HTERT RPE-1 (cell line): ENCODE data around the gene ADAM30.

Experiments
- in situ Hi-C: fragments of 300-500 bp; cut with MboI; formaldehyde crosslinking; loops from 4 replicates; pipeline ENCODE4 v1.14.3; 2020; ENCODE audit warnings: low sequenced_read_pairs

ADAM30 gene

DNA sequence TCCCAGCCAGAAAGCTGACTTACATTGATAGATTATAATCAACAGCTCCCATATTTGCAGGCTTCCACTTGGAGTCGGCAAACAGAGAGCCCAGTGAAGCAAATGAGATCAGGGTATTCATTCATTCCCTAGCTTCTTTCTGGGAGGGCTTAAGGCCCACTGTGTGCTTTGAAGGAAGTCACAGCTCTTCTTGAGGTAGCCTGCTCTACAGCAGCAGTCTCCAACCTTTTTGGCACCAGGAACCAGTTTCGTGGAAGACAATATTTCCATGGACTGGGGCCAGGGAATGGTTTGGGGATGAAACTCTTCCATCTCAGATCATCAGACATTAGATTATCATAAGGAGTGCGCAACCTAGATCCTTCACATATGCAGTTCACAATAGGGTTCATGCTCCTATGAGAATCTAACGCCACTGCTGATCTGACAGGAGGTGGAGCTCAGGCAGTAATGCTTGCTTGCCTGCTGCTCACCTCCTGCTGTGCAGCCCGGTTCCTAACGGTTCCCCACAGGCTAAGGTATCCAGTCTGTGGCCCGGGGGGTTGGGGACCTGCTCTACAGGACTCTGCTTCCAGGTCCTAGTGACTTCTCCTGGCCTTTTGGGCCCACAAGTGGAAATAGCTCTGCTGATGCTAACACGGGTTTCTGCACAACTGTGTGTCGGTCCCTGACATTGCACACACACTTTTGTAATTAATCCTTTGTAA, 13.7 kb upstream of the ADAM30 start:
- in situ Hi-C loops = no loop called here

DNA sequence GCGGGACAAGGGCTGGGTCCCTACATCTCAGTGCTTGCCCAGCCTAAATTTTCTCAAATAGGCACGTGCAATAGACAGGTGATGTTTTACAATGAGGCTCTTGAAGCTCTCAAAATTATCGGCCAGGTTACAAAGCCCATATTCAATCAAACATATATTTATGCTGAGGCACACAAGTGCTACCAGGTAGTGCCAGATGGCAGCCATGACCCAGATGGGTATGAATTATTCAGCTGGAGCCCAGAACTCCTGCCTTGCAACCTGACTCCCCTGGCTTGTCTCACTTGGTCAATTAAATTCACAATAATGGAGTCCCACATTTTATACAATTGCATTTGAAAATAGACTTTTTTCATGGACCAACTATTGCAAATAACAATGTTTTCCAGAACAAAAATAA, 12.3 kb upstream of the ADAM30 start:
- in situ Hi-C loops = no loop called here

DNA sequence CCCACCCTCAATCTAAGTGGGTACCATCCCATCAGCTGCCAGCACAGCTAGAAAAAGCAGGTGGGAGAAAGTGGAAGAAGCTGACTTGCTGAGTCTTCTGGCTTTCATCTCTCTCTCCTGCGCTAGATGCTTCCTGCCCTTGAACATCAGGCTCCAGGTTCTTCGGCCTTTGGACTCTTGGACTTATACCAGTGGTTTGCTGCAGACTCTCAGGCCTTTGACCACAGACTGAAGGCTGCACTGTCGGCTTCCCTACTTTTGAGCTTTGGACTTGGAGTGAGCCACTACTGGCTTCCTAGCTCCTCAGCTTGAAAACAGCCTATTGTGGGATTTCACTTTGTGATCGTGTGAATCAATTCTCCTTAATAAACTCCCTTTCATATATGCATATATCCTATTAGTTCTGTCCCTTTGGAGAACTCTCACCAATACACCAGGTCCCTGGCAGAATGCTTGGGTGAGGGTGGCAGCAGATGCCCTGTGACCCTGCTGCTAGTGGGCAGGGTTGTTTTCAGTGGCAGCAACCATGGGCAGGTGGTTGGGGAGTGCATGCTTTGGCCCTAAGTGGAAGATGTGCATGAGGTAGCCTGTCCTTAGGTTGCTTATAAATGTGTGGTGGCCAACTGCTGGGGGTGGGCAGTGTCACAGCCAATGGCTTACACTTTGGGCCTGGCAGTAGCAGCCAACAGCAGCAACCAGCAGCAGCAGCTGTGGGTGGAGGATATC, 10.8 kb upstream of the ADAM30 start:
- in situ Hi-C loops = no loop called here

DNA sequence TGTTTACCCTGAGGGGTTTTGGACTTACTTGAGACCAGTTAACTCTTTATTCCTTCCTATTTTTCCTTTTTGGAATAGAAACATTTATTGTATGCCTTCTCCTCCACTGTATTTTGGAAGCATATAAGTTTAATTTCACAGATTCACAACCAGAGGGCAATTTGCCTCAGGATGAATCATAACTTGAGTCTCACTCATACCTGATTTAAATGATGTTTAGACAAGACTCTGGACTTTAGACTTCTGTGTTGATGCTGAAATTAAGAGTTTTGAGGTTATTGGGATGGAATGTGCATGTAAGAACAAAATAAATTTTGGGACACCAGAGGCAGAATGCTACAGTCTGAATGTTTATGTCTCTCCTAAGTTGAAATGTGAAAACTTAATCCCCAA, 7.1 kb upstream of the ADAM30 start:
- in situ Hi-C loops = no loop called here

DNA sequence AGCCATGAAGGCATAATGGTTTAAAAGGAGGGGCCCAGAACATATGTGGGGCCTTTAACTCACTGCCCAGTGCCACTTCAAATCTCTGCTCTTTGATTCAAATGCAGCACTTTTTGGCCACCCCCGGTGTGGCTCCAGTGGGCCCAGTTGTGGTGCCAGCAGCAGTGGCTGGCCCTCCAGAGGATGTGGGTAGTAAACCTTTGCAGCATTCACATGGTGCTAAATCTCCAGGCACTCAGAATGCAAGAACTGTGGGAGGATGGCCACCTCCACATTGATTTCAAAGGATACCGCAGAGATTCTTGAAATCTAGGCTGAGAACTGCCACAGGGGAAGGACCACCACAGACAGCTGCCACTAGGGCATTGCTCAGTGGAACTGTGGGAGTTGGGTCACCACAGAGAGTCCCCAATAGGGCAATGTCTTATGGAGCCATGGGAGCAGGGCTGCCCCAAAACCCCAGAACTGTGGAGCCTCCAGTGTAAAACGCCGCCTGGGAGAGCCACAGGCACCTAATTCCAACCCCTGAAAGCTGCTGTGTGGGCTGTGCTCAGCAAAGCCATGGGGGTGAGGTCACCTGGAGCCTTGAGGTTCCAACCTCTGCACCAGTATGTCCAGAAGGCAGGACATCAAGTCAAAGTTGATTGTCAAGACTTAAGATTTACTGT, 6.6 kb upstream of the ADAM30 start:
- in situ Hi-C loops = no loop called here

DNA sequence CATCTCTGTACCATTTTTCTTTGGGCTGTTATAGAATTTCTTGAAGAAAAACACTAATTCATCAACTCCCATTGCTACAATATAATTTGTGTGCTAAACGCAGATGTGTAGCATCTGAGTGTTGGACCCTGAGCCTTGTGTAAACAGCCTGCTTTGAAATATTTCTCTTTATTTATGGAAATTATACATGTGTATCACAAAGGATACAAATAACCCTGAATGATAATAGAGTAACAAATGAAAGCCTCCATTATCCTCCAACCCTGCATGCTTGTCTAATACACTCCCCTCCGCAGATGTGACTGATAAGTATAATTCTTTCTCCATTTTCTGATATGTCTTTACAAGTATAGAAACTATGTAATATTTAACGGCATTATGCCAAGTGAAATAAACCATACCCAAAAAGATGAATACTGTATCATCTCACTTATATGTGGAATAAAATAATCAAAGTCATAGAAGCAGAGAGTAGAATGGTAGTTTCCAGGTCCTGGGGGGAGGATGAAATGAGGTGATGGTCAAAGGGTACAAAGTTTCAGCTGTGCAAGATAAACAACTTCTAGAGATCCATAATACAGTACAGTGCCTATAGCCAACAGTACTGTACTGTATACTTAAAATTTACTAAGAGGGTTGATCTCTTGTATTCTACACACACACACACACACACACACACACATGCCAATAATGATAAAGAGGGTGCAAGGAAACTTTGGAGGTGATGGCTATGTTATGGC, 2.8 kb upstream of the ADAM30 start:
- in situ Hi-C loops = no loop called here

DNA sequence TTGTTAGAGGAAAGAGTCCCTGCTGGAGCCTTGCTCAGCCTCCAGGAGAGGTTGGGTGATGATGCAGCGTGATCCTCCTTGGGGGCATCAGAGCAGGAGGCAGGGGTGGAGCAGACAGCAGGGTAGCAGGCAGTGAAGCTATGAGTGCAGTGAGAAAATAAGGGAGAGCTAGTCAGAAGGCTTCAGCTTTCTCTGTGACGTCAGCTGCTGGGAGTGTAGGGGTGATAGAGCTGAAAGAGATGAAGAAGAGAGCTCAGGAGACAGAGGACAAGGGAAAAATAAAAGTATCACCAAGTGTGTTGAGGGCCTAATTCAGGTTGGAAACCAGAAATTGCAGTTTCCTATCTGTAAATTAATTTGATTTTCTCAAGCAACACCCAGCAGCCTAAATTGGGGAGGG, 2.2 kb upstream of the ADAM30 start:
- in situ Hi-C loops = no loop called here

DNA sequence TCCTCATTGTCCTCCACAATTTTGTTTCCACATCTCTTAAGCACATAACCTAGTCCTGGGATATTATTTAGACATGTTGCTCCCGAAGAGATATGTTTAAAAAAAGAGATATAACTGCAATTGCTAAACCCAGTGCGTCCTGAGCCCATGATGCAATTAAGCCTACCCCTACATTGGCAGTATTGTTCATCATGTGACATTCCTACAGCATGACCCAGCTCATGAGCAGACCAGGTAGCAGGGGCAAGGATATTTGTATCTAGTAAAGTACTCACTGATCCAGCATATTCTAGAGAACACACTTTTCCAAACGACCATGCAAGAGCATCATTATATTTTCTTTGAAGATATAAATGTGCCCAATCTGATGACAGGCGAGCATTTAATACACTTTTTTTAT, 1.2 kb downstream of the ADAM30 start:
- in situ Hi-C loops = no loop called here

DNA sequence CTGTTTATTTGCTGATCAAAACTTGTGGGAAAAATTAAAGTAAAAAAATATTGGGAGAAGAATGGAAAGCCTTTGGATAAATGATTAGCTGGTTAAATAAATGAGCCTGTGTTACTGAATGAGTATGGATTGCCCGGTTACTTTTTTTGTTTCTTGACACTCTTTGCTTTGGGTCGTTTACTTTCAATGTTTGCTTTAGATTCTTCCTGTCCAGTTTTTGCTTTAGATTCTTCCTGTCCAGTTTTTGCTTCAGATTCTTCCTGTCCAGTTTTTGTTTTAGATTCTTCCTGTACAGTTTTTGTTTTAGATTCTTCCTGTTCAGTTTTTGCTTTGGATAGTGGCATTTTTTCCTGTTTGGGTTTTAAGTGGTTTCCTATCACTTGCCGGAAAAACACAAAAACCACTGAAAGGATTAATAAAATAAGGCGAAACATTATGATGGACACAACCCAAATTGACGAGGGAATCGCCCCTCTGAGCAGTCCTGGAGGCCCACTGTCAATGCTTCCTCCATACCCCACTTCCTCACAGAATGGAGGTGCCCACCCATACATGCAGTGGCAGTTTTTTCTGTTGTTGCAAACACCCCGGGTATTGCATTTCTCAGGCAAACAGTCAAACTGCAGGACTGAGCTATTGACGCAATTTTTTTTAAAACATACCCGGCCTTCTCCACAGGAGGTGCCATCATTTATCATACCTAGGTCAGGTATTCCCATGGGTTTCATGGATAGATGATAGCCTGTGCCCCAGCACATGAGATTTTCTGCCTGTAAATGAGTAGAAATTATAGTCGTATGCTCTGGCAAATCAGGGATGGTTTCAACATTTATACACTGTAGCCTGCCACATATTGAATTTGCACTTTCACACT, 2.3 kb downstream of the ADAM30 start:
- in situ Hi-C loops = no loop called here

DNA sequence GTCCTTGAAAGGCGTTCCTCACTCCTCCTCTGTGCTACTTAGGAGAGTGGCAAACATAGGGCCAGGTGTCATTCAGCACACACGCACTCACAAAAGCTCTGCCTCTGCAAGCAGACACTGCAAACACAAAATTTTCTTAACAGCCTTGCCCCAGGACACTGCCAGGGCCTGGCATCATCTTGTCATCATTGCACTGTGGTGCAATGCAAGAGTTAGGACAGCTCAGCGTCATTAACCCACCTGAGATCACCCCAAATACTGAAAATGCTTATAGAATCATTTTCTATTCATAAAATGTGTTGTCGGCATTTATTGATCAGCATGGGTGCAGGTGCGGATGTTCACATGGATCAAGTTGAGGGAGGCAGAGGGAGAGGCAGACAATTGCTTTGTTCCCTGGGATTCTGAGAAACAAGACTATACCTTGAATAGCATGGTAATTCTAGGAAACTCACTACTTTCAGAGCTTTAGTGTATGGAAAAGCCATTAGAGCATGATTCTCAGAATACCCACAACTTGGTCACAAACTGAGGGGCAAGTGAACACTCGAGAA, 3.0 kb downstream of the ADAM30 start:
- in situ Hi-C loops = no loop called here

DNA sequence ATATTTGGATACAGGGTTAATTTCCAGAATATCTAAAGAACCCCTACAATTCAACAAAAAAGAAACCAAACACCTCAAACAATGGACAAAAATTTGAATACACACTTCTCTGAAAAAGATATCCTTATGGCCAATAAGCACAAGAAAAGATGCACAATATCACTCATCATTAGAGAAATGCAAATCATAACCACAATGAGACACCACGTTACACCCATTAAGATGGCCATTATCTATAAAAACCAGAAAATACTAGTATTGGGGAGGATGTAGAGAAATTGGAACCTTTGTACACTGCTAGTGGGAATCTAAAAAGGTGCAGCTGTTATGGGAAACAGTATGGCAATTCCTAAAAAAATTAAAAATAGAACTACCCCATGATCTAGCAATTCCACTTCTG, 4.9 kb downstream of the ADAM30 start:
- in situ Hi-C loops = no loop called here

DNA sequence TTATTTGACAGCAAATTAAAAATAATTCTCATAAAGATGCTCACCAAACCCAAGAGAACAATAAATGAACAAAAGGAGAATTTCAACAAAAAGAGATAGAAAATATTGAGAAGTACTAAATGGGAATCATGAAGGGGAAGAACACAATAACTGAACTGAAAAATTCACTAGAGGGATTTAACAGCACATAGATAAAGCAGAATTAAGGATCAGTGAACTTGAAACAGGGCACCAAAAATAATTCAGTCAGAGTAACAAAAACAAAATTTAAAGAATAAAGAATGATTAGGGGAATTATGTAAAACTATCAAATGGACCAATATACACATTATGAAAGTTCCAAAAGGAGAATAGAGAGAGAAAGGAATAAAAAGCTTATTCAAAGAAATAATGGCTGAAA, 7.8 kb downstream of the ADAM30 start:
- in situ Hi-C loops = no loop called here

DNA sequence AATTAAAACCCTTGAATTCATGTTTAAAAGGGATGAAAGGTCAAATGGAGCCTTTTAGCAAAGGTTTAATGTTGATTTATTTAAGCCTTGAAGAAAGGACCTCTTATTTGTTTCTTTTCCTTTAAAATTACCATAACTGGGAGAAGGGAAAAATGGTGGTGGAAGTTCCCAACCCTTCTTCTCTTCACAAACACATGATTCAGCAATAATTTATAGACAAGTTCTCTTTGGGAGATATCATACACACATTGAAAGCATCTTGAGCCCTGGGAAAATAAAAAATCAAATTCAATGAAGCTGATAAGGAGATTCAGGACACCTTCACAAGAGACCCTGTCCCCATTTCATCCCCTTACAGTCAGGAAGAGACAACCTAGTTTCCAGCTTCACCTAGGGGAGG, 8.9 kb downstream of the ADAM30 start:
- in situ Hi-C loops = no loop called here

DNA sequence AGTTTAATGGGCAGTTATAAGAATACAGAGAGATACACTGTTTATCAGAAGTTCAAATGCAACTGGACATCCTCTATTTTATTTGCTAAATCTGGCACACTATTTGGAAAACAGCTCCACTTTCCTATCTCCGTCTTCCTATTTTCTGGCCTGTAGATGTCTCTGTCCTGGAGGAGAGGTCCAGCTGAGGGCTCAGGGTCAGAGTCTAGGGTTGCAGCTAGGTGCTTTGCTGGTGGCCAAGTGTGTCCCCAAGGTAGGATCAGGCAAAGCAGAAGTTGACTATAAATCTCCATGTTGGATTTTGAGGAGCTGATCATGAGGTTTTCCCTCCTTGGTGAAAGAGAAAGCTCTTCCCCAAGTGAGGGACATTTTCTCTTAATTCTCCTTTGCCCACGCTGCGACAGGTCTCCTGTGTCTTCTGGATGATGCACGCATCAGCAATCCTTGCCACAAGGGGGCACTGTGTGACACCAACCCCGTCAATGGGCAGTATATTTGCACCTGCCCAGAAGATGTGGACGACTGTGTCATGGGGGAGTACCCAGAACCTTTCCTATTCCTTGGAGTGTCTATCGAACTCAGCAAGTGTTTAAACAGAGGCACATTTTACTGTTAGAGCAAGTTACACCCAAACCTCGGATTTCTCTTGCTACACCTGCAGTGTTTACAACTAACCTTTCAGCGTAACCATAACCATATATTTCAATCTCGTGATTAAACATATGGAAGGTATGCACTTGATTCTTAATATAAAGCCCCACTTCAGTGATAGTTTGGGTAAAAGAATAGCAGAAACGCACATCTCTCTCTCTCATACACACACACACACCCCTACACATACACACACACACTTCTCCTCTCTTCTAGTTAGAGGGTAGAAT, 10.2 kb downstream of the ADAM30 start:
- in situ Hi-C loops = no loop called here

DNA sequence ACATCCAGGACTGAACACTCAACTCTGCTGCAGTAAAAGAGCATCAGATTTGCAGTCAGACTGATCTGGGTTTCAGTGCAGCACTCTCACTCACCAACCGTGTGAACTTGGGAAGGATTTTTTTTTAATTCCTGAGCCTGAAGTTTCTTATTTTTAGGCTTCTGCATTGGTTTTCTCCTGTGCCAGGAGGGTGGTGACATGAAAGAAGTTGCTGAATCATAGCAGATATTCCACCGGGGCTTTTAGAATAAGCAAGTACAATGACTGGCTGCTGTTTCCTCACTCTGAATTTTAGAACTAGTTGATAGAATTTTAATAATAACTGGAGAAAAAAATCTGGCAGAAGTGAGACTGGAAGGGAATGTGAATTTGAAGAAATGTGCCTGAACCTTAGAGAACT, 11.6 kb downstream of the ADAM30 start:
- in situ Hi-C loops = no loop called here

DNA sequence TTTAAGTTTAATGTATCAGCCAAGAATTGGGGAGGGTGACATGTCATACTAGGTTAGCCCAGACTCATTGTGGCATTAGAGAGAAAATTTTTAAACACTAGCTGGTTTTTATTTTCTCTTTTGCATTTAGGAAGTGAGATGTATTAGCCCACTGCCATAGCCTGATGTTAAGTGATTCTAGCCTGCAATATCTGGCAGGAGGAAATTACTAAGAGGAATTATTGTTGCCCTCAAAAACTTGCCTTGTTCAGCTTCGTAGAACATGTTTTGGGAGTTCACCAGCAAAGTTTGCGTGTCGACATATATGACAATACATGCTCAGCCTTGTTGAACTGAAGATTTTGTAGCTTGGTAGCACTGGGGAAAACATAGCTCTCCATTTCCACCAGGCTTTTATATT, 12.5 kb downstream of the ADAM30 start:
- in situ Hi-C loops = no loop called here

DNA sequence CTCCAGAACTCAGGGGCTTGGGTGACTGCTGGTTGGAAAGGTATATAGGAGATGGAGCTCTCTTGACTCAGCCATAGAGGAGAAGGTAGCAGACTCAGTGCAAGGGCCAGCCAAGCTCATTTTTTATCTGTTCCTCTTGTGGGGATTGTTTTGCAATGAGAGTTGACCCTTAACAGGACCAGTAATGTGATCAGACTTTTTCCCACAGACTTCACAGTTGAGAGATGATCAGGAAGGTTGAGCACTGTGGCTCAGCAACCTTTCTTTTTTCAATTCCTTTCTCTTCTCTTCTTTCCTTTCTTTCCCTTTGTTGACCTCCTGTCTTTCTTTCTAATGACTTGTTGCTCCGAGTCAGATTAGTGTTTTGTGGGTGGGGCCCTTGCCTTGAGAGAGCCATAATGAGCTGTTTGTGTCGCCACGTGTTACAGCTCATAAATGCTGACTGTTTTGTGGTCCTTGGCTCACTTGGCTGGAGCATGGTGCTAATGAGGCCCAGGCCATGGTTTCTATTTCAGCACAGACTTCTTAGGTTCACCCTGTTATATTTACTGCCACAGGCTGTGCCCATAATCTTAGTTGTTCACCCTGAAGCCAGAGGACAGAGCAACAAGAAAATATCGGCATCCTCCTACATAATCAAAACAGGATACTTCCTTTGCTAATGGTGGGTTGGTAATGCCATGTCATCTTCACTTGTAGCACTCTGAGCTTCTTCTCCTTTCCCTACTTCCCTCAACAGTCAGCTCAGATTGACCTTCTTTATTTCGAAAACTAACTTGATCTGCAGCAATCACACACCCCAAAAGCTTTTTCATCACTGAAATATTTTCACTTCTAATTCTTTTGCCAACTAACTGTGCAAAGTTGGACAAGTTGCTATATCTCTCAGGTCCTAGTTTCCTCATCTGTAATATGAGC, 13.9 kb downstream of the ADAM30 start:
- in situ Hi-C loops = no loop called here
